ENCODE data around the gene GRIK1.

Gene GRIK1

GRCh38 chr21:29860346-29860745 is 79.5 kb downstream of the GRIK1 start:
- no peaks in the 10 kb centered on the region for H3K36me3 ChIP-seq (ENCODE audit: insufficient read depth, low read length)
- H3K4me2 ChIP-seq (ENCODE audit: low read depth, low read length, poor library complexity, severe bottlenecking) = no peak overlapping the region
- H3K9me2 ChIP-seq (replicated peaks; ENCODE audit: low read depth, low read length) = no peaks in the 10 kb centered on the region
- no peak overlapping the region for H2AFZ ChIP-seq (ENCODE audit: low read length)
- TF ChIP-seq EZH2phosphoT487 (IDR thresholded peaks at IDR 0.05; ENCODE audit: borderline replicate concordance) (no peak), CTCF (conservative IDR thresholded peaks at IDR 0.05; ENCODE audit: low read length) (no peak)
- no peaks in the 10 kb centered on the region for H3K79me2 ChIP-seq (ENCODE audit: insufficient read depth, low read length)
- H3K4me3 ChIP-seq (ENCODE audit: low read length, poor library complexity, severe bottlenecking) = no peak overlapping the region
- no peaks in the 10 kb centered on the region for H3F3A ChIP-seq (ENCODE audit: low read depth)
- no peaks in the 10 kb centered on the region for H3K27me3 ChIP-seq (ENCODE audit: insufficient read depth, low read length, poor library complexity, severe bottlenecking)
- no peaks in the 10 kb centered on the region for H3K9me3 ChIP-seq (ENCODE audit: insufficient read depth, low read depth, low read length)
- no peaks in the 10 kb centered on the region for H4K20me1 ChIP-seq (ENCODE audit: insufficient read depth, low read length, poor library complexity, severe bottlenecking)
- H3K4me1 ChIP-seq (ENCODE audit: insufficient read depth, low read length, poor library complexity, severe bottlenecking) = no peaks in the 10 kb centered on the region
- H3K9ac ChIP-seq (ENCODE audit: low read depth, low read length, poor library complexity, severe bottlenecking) = no peak overlapping the region

- Histone ChIP-seq H3K4me1 (ENCODE audit: insufficient read depth, low read length, poor library complexity, severe bottlenecking) (no peaks in the 10 kb centered on the region), H3K9me3 (ENCODE audit: insufficient read depth, low read depth, low read length) (no peaks in the 10 kb centered on the region), H2AFZ (ENCODE audit: low read length) (no peak overlapping the region), H3K27me3 (ENCODE audit: insufficient read depth, low read length, poor library complexity, severe bottlenecking) (no peaks in the 10 kb centered on the region), H4K20me1 (ENCODE audit: insufficient read depth, low read length, poor library complexity, severe bottlenecking) (no peaks in the 10 kb centered on the region), H3K4me2 (ENCODE audit: low read depth, low read length, poor library complexity, severe bottlenecking) (no peak overlapping the region), H3K9ac (ENCODE audit: low read depth, low read length, poor library complexity, severe bottlenecking) (no peak overlapping the region), H3F3A (ENCODE audit: low read depth) (no peaks in the 10 kb centered on the region), H3K79me2 (ENCODE audit: insufficient read depth, low read length) (no peaks in the 10 kb centered on the region), H3K9me2 (replicated peaks; ENCODE audit: low read depth, low read length) (no peaks in the 10 kb centered on the region), H3K4me3 (ENCODE audit: low read length, poor library complexity, severe bottlenecking) (no peak overlapping the region), H3K36me3 (ENCODE audit: insufficient read depth, low read length) (no peaks in the 10 kb centered on the region)
- TF ChIP-seq EZH2phosphoT487 (IDR thresholded peaks at IDR 0.05; ENCODE audit: borderline replicate concordance) (no peak), CTCF (conservative IDR thresholded peaks at IDR 0.05; ENCODE audit: low read length) (no peak)
Observed at GRCh38 chr21:29857150-29857549, 82.6 kb downstream of the GRIK1 start.

GRCh38 chr21:29854795-29855194 is 85.0 kb downstream of the GRIK1 start:
- H3K79me2 ChIP-seq (ENCODE audit: insufficient read depth, low read length) = no peaks in the 10 kb centered on the region
- H3F3A ChIP-seq (ENCODE audit: low read depth) = no peaks in the 10 kb centered on the region
- no peaks in the 10 kb centered on the region for H3K27me3 ChIP-seq (ENCODE audit: insufficient read depth, low read length, poor library complexity, severe bottlenecking)
- H3K9me3 ChIP-seq (ENCODE audit: insufficient read depth, low read depth, low read length) = no peaks in the 10 kb centered on the region
- no peaks in the 10 kb centered on the region for H3K4me1 ChIP-seq (ENCODE audit: insufficient read depth, low read length, poor library complexity, severe bottlenecking)
- H2AFZ ChIP-seq (ENCODE audit: low read length) = no peak overlapping the region
- TF ChIP-seq EZH2phosphoT487 (IDR thresholded peaks at IDR 0.05; ENCODE audit: borderline replicate concordance) (no peak), CTCF (conservative IDR thresholded peaks at IDR 0.05; ENCODE audit: low read length) (no peak)
- H4K20me1 ChIP-seq (ENCODE audit: insufficient read depth, low read length, poor library complexity, severe bottlenecking) = no peaks in the 10 kb centered on the region
- no peak overlapping the region for H3K9ac ChIP-seq (ENCODE audit: low read depth, low read length, poor library complexity, severe bottlenecking)
- H3K4me2 ChIP-seq (ENCODE audit: low read depth, low read length, poor library complexity, severe bottlenecking) = no peak overlapping the region
- H3K4me3 ChIP-seq (ENCODE audit: low read length, poor library complexity, severe bottlenecking) = no peak overlapping the region
- H3K9me2 ChIP-seq (replicated peaks; ENCODE audit: low read depth, low read length) = no peaks in the 10 kb centered on the region
- H3K36me3 ChIP-seq (ENCODE audit: insufficient read depth, low read length) = no peaks in the 10 kb centered on the region

Measured in Loucy (cell line).